Ramos (cell line): Measurements from ENCODE around the gene CPXM2.

ENCODE experiments used
- in situ Hi-C: fragments of 300-500 bp; cut with MboI; formaldehyde crosslinking; loops from one replicate; pipeline ENCODE4 v1.14.3; 2022; ENCODE audit warnings: low sequenced_read_pairs; ENCODE audit not compliant: unreplicated experiment

Gene CPXM2

DNA sequence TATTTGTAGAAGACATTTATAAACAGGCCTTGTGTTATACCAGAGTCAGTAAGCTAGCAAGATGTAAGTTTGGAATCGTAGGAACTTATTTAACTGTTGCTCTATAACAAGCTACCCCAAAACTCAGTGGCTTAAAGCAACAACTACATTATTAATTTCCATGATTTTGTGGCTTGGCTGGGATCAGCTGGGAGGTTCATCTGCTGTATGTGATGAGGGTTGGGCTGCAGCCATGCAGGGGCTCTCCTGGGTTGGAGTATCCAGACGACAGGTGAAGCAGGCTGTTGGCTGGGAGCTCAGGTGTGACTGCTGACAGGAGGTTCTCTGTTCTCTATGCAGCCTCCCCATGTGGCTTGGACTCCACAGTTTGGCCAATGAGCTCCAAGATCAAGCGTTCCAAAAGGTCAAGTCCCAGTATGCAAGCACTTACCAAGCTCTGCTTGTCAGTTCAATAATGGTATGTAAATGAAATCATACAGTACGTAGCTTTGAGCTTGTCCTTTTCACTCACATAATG, 173.0 kb downstream of the CPXM2 start:
- in situ Hi-C loops = no loop called here

DNA sequence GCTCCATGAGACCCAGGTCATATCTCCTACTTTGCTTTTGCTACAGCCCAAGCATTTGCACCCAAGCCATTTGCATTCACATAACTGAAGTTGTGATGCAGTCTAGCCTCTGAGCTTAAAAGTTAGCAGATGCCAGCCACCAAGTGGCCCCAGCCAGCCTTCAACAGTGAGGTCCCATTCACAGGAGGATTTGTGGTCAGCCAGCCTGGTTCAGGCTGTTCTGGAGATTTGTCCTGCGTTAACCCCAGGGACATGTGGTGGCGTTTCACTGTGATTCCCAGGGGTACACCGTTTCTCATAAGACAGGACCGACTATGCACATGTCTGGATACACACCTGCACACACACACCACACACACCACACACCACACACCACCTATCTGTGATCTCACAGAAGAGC, 174.3 kb downstream of the CPXM2 start:
- in situ Hi-C loops = no loop called here

DNA sequence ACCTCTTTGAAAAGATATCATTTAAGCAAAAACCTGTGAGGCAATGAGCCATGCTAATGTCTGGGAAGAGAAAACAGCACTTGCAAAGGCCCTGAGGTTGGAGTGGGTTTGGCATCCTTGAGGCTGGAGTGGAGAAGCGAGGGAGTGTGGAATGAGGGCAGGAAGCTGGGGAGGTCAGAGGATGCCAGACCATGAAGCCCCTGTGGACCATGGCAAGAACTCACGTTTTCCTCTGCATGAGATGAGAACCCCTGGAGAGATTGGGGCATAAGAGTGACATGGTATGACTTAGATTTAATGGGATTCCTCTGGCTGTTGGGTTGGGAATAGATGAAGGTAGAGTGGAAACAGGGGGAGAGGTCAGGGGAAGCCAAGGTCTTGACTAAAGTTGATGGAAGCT, 176.1 kb downstream of the CPXM2 start:
- in situ Hi-C loops = no loop called here

DNA sequence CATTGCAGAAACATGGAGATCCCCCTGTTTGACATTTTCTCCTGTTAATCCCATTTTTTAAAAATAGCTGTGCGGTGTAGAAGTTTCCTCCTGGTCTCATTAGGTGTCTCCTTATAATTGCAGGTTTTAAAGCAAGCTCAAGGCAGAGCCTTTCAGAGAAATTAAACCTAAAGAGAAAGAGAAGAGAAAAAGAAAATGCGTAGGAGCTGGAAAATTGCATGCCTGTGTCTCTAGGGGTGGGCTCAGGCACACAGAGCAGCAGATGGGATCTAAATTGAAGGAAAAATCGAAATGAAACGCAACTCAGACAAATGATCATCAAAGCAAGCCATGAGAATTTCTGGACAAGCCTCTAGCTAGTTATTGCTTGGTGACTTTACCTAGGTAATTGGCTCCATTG, 185.4 kb downstream of the CPXM2 start:
- in situ Hi-C loops = no loop called here

DNA sequence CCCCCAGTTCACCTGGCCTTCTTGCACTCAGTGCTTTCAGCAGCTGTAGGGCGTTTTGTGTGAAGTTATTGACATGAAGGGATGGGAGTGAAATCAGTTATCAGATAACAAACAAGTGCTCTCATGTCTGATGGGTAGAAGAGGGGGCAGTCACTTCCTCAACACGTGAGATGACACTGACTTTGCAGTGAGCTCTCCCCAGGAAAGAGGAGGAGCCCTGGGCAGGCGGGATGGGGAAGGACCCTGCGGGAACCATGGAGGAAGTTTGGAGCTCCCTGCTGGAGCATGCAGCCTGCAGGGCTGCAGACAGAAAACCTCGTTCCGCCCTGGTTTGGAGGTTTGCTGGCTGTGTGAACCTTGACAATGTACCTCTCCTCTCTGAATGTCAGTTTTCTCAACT, 186.8 kb downstream of the CPXM2 start:
- in situ Hi-C loops = no loop called here

DNA sequence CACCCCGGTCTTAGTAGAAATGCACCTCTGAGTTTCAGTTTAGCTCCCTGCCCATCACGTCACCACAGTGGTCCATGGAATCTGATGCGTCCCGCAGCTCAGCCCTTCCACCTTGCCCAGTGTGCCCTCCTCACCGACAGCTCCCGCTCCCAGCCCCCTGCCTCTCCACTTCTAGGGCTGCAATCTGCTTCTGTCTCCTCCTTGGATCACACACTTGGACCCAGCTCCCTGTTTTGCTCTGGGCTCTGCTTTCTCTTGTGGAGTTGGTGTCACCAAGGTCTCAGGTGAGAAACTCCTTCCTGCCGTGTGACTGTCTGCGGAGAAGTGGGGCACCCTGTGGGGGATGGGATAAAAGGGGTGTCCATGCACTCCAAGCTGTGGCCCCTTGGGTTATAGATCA, 187.5 kb downstream of the CPXM2 start:
- in situ Hi-C loops = no loop called here

DNA sequence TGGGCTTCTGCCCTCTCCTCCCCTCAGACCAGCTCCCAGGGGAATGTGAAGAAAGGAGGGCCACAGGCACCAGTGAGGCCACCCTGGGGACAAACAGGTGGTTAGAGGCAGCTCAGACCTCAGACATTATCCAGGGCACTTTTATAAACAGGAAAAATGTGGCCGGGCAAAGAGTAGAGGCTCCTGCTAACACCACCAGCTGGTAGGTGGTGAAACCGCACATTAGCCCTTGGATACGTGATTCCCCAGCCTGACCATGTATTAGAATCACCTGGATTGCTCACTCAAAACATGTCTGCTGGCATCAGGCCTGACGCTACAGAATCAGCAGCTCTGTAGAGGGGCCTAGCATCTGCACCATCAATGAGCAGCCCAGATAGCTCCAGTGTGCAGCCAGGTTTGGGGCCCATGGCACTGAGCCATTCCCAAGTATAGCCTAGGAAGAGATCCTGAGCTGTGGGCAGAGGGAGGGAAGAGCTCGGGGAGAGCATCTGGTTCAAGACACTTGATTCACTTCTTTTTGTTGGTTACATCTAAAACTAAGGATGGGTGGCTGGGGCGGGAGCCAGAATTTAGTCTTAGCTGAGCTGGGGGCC, 188.3 kb downstream of the CPXM2 start:
- in situ Hi-C loops = no loop called here
